Measurements from ENCODE around the gene FBXO2.

GRCh38 chr1:11623702-11624101 lies 30.5 kb downstream of the FBXO2 start:
- TF ChIP-seq TARDBP (IDR thresholded peaks at IDR 0.05) (no peak), LEF1 (IDR thresholded peaks at IDR 0.05; ENCODE audit: borderline replicate concordance) (no peak), FOXM1 (IDR thresholded peaks at IDR 0.05; ENCODE audit: borderline replicate concordance) (no peak), ARNT (IDR thresholded peaks at IDR 0.05) (no peak), ELF4 (IDR thresholded peaks at IDR 0.05) (no peak), FOXA1 (IDR thresholded peaks at IDR 0.05) (no peak), NFRKB (IDR thresholded peaks at IDR 0.05) (no peak)
- TF ChIP-seq, protein P1, sequence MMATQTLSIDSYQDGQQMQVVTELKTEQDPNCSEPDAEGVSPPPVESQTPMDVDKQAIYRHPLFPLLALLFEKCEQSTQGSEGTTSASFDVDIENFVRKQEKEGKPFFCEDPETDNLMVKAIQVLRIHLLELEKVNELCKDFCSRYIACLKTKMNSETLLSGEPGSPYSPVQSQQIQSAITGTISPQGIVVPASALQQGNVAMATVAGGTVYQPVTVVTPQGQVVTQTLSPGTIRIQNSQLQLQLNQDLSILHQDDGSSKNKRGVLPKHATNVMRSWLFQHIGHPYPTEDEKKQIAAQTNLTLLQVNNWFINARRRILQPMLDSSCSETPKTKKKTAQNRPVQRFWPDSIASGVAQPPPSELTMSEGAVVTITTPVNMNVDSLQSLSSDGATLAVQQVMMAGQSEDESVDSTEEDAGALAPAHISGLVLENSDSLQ (IDR thresholded peaks at IDR 0.05) = no peak
